Measurements from ENCODE around the gene ADORA2A. TPM values are rescaled to one million over a fixed set of nuclear protein-coding genes. Genes with fewer than 3 reads are reported as not detected.

ADORA2A gene
- total and polyA plus RNA-seq, 2 of the 13 experiments (the other 11 are each of a cell fraction or from before 2014, with no cell fraction given), result 3.3 to 5.0 TPM

DNA sequence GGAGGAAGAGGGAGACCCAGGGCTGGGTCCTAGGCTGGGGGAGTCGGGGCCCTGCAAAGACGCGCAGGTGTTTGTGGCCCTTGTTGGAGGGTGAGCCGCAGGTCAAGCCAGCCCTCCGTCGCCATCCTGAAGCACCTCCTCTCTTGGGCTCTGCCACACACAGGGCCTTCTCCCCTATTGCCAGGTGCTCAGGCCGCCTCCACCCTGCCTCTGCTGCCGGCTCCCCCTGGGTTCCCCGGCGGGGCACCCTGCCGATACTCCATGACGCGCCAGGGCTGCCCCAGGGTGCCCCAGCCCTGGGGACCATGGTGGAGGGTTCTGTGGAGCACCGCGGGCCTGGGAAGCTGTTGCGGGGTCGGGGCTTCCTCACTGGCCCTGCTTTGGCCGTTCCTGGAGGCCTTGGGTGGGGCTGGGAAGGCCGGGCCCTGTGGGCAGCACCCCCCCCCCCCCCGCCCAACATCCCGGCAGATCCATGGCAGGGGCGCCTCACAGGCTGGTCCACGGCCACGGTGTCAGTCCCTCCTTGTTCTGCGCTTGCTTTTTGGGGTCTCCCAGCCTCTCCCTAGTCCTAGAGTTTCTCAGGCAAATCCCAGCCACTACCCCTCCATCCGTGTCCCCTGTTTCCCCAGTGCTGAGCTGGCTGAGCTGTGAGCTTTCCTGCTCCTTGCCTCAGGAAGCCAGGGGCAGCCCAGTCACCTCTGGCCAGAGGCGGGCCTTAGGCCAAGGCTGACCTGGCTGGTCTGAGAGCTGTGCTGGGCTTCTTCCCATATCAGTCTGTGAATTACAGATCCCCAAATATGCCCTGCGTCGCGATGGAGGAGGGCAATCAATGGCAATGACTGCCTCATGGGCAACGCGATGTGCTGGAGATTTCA, 2.3 kb upstream of the ADORA2A start (continued):
- TF ChIP-seq NONO (IDR thresholded peaks at IDR 0.05) (no peak), NONO (CRISPR knock-in tag; conservative IDR thresholded peaks at IDR 0.05) (no peak), RBFOX2 (IDR thresholded peaks at IDR 0.05; ENCODE audit: low read depth, low read length) (no peak), SP2 (CRISPR knock-in tag; IDR thresholded peaks at IDR 0.05) (no peak), SRY (CRISPR knock-in tag; IDR thresholded peaks at IDR 0.05) (no peak), ZMYM4 (CRISPR knock-in tag; IDR thresholded peaks at IDR 0.05) (no peak), NFKBIZ (CRISPR knock-in tag; IDR thresholded peaks at IDR 0.05) (no peak), HNRNPK (IDR thresholded peaks at IDR 0.05; ENCODE audit: low read depth, low read length, poor library complexity, severe bottlenecking) (peak; percentile 27), NR2F1 (CRISPR knock-in tag; IDR thresholded peaks at IDR 0.05) (no peak), ZNF296 (CRISPR knock-in tag; conservative IDR thresholded peaks at IDR 0.05) (no peak), NFRKB (IDR thresholded peaks at IDR 0.05) (no peak), TBX3 (IDR thresholded peaks at IDR 0.05; ENCODE audit: borderline replicate concordance) (no peak), MED8 (CRISPR knock-in tag; IDR thresholded peaks at IDR 0.05; ENCODE audit: insufficient replicate concordance) (no peak), MYC (CRISPR knock-in tag; IDR thresholded peaks at IDR 0.05; ENCODE audit: borderline replicate concordance) (no peak), FOXA3 (CRISPR knock-in tag; IDR thresholded peaks at IDR 0.05) (no peak), PRPF4 (IDR thresholded peaks at IDR 0.05; ENCODE audit: low read depth, low read length, poor library complexity, severe bottlenecking) (no peak), DR1 (CRISPR knock-in tag; IDR thresholded peaks at IDR 0.05) (no peak), ZNF607 (CRISPR knock-in tag; IDR thresholded peaks at IDR 0.05; ENCODE audit: borderline replicate concordance) (no peak), ZNF777 (CRISPR knock-in tag; IDR thresholded peaks at IDR 0.05) (no peak)
- TF ChIP-seq, protein P1, sequence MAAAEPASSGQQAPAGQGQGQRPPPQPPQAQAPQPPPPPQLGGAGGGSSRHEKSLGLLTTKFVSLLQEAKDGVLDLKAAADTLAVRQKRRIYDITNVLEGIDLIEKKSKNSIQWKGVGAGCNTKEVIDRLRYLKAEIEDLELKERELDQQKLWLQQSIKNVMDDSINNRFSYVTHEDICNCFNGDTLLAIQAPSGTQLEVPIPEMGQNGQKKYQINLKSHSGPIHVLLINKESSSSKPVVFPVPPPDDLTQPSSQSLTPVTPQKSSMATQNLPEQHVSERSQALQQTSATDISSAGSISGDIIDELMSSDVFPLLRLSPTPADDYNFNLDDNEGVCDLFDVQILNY (CRISPR knock-in tag; conservative IDR thresholded peaks at IDR 0.05), result no peak
- TF ChIP-seq, protein P2, sequence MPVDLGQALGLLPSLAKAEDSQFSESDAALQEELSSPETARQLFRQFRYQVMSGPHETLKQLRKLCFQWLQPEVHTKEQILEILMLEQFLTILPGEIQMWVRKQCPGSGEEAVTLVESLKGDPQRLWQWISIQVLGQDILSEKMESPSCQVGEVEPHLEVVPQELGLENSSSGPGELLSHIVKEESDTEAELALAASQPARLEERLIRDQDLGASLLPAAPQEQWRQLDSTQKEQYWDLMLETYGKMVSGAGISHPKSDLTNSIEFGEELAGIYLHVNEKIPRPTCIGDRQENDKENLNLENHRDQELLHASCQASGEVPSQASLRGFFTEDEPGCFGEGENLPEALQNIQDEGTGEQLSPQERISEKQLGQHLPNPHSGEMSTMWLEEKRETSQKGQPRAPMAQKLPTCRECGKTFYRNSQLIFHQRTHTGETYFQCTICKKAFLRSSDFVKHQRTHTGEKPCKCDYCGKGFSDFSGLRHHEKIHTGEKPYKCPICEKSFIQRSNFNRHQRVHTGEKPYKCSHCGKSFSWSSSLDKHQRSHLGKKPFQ (CRISPR knock-in tag; IDR thresholded peaks at IDR 0.05; ENCODE audit: insufficient replicate concordance), result no peak
- TF ChIP-seq, protein P3, sequence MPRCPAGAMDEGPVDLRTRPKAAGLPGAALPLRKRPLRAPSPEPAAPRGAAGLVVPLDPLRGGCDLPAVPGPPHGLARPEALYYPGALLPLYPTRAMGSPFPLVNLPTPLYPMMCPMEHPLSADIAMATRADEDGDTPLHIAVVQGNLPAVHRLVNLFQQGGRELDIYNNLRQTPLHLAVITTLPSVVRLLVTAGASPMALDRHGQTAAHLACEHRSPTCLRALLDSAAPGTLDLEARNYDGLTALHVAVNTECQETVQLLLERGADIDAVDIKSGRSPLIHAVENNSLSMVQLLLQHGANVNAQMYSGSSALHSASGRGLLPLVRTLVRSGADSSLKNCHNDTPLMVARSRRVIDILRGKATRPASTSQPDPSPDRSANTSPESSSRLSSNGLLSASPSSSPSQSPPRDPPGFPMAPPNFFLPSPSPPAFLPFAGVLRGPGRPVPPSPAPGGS (CRISPR knock-in tag; IDR thresholded peaks at IDR 0.05), result no peak
- TF ChIP-seq, protein P4, sequence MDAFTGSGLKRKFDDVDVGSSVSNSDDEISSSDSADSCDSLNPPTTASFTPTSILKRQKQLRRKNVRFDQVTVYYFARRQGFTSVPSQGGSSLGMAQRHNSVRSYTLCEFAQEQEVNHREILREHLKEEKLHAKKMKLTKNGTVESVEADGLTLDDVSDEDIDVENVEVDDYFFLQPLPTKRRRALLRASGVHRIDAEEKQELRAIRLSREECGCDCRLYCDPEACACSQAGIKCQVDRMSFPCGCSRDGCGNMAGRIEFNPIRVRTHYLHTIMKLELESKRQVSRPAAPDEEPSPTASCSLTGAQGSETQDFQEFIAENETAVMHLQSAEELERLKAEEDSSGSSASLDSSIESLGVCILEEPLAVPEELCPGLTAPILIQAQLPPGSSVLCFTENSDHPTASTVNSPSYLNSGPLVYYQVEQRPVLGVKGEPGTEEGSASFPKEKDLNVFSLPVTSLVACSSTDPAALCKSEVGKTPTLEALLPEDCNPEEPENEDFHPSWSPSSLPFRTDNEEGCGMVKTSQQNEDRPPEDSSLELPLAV (CRISPR knock-in tag; conservative IDR thresholded peaks at IDR 0.05; ENCODE audit: low read depth), result no peak

Data from HepG2 (cell line).